Activated CD4-positive, alpha-beta T cell treated with anti-CD3 and anti-CD28 coated beads, Interleukin-2, amount 50 U/mL, for 24 hours (primary cell): Measurements from ENCODE around the gene PSD2.

Source experiments
- DNase-seq, 2 donors: peaks; one replicate each; pipeline ENCODE4 v3.0.0-alpha.2; 2020; ENCODE audit warnings: low read depth in 1 of 2, low spot score in 1 of 2

PSD2 gene

GRCh38 chr5:139835656-139836055, 40.0 kb downstream of the PSD2 start:
- DNase-seq, result no peak

DNA sequence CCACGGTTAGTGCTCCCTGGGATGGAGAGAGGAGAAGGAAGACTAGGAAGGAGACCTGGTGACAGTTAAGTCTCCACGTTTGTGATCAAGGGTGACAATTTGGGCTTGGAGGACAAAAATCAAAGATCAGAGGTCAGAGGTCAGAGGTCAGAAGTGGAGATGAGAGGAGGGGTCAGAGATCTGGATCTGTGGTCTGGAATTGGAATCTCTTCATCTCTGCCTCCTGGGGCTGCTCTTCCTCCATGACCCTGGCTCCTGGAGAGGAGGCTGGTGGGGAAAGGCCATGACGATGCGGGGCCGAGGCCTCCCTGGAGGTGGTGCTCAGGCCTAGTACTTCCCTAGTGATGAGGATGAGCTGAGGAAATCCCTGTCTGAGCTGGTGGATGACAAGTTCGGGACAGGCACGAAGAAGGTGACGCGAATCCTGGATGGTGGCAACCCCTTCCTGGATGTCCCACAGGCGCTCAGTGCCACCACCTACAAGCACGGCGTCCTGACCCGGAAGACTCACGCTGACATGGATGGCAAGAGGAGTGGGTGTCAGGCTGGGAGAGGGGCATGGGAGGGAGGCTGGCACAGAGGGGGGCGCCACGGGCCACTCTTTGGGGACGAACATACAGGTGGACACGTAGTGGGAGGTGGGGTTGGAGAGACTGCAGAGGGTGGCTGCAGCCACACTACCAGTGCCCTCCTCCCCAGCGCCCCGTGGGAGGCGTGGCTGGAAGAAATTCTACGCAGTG, 41.0 kb downstream of the PSD2 start:
- DNase-seq, result no peak

- DNase-seq, result no peak
Observed at GRCh38 chr5:139837711-139838380, 42.2 kb downstream of the PSD2 start.

GRCh38 chr5:139838381-139839197, 43.0 kb downstream of the PSD2 start:
- no peak for DNase-seq

- DNase-seq, result no peak
Observed at GRCh38 chr5:139839232-139839815, 43.7 kb downstream of the PSD2 start.

DNA sequence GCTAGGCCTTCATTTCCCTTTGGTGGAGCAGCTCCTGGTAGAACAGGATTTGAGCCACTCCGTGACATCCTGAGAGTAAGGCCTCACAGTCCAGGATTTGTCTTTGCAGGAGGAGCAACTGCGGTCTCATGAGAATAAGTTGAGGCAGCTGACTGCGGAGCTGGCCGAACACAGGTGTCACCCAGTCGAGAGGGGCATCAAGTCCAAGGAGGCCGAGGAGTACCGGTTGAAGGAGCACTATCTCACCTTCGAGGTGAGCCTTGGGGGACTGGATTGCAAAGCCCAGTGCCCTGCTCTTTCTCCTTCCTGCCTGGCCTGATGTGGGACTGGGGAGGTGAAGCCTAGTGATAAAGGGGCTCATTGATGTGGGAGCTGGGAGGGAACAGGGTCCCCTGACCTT, 44.3 kb downstream of the PSD2 start:
- DNase-seq, result no peak

- no peak for DNase-seq
Observed at GRCh38 chr5:139841549-139841948, 45.9 kb downstream of the PSD2 start.

DNA sequence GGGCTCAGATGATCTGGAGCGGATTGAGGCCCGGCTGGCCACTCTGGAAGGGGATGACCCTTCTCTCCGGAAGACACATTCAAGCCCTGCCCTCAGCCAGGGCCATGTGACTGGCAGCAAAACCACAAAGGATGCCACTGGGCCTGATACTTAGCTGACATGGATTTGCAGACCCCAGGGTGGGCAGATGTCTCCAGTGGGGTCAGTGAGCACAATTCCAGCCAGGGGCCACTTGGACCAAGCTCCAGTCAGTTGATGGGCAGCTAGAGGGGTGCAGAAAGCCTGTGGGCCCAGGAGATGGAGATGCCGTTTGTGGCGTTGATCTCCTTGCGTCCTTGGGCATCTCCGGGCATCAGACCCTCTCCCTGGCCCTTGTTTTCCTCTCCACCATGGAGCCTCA, 46.7 kb downstream of the PSD2 start:
- DNase-seq, result no peak

DNA sequence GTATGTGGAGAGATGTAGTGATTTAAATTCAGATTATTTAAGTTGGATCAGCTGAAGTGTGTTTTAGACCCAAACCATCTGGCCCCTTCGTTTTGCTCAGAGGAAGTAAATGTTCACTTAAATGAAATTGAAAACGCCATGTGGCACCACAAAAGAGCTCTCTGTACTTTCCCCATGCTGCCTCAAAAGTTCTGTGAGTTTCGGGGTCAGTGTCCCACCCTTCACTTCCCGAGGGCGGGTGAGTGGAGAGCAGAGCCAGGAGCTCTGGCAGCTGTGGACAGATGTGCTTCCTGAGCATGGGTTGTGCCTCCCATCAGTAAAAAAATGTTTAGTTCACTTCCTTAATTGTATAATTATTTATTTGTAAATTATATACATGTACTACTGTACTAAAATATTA, 48.4 kb downstream of the PSD2 start:
- no peak for DNase-seq

DNA sequence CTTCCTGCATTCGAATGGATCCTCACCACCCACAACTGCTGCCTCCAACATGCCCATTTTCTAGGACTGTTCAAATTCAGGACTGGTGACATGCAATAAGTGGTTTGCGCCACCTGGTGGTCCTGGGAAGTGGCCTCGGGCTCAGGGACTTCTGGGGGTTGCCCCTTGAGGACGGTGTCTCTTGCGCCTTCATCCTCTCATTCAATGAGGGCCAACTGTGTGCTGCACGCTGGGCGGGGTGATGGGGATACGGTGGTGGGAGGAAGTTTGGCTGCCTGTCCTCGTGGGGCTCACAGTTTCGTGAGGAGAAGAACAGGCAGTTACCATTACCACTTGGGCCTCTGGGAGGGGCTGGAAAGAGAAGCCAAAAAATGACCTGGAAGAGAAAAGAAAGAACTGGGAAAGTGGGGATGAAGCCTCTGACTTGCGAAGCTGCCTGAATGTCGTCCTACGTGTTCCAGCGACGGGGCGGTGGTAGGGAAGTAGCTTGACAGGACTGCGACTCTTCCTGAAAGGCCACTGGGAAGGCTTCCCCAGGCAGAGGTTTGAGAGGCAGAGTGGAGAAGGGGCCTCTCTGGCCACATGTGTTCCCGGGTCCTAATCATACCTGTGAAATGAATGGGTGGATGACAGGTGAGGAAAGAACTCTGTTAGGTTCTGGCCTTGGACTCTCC, 49.0 kb downstream of the PSD2 start:
- peak; percentile 38 to 54 for DNase-seq

DNA sequence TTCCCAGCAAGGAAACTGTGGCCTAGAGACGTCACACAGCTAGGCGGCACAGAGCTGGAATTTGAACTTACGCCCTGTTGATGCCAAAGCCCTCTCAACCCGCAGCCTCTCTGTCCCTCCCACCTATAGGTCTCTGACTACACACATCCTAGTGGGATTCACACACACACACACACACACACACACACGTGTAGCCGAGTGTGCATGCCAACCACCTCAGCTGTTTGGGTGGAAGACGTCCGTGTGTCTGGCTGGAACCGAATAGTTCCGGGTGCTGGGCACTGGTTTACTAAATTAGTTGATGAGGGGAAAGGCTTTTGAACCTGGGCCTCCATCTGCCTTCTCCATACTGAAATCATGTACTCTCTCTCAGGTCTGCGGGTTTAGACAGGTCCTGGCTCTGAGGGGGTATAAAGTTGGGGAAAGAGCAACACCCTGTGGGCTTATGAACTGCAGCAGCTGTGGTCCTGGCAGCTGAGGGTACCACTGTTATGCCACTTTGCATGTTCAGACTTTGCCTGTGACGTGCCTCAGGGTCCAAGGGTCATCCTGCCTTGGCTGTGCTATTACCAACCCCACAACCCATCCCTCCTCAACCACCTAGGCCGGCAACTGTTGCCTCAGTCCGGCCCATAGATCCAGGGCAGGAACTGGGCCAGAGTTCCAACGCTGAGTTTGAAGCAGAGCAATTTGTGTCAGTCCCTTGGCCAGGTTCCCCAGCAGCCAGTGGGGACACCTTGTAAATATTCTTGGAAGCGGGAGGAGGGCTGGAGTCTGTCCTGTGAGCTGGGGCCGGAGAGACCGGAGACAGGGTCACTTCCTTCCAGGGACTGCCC, 50.5 kb downstream of the PSD2 start:
- no peak for DNase-seq

DNA sequence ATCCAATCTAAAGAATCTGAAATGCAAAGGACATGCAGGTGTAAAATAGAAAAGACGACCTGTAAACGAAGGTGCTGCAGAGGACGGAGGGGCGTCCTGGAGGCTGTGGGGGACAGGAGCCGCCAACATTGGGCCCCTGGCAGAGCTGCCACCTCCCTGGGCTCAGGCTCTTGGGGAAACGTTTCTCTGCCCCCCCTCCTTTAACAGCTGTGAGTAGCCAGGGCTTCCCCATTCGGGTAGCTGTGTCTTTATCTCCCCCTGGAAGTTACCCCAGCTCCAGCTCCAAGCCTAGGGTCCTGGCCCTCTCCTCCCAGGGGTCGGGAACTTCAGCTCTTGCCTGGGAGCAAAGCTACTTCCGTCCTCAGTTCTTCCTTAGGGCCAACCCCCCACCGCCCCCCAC, 51.5 kb downstream of the PSD2 start:
- DNase-seq, result no peak

DNA sequence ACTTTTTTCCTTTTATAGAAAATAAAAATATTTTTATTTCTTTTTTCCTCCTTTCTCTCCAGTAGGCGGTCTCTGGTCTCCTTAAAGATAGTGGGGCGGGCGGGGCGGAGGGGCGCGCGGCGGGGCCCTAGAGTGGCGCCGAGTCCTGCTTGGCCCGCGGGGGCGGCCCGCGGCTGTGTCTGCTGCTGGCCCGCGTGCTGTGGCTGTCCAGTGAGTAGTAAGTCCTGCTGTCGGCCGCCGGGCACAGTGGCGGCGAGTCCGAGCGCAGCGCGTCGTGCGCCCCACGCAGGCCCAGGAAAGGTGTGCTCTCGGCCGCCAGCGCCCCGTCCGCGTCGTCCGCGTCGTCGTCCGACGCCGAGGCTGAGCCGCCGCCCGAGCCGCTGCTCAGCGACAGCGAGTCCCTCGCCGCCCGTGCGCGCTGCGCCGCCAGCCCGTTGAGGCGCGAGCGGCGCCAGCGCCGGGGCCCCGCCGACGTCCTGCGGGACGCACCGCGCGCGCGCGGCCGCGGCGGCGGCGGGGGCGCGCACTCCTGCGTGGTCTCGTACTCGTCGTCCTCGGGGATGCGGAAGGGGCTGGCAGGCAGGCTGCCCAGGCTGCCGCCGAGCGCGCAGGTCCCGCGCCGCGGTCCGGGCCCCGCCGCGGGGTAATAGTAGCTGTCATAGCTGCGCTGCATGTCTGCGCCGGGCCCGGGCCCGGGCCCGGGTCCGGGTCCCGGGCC, 52.3 kb downstream of the PSD2 start:
- DNase-seq, result peak; percentile 56 to 57

- DNase-seq, result peak in 1 of 2 donors; percentile 4
Observed at GRCh38 chr5:139848508-139849100, 53.0 kb downstream of the PSD2 start.

DNA sequence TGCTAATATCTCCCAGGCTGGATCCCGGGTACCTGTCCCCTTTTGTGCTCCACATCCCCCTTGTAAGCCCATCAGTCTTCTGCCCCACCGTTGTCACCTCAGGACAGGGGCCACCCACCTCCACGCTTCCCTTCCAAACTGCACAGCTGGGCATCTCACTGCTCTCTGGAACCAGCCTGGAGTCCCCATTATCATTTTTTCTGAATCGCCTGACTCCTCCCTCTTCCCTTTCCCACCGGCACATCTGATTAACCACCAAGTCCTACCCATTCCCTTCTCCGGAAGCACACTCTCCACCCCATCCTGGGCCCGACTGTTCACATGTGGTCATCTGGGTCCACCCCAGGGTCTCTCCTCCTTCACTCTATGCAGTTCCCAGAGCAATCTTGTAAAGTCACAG, 53.9 kb downstream of the PSD2 start:
- DNase-seq, result no peak

DNA sequence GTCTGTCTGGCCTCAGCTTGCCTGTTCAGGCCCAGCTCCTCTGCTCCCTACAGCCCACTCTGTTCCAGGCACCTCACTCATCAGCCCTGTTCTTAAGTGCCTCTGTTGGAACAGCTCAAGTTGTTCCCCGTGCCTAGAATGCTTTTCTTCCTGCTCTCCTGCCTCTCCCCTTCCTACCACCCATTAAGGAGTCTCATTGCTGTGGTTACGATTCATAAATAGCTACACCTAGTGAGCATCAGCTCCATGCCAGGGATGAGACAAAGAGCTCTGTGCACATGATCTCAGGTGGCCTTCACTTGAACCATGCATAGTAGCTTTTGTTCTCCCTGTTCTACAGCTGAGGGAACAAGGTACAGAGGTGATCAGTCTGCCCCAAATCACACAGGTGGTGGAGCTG, 54.3 kb downstream of the PSD2 start:
- DNase-seq, result no peak

DNA sequence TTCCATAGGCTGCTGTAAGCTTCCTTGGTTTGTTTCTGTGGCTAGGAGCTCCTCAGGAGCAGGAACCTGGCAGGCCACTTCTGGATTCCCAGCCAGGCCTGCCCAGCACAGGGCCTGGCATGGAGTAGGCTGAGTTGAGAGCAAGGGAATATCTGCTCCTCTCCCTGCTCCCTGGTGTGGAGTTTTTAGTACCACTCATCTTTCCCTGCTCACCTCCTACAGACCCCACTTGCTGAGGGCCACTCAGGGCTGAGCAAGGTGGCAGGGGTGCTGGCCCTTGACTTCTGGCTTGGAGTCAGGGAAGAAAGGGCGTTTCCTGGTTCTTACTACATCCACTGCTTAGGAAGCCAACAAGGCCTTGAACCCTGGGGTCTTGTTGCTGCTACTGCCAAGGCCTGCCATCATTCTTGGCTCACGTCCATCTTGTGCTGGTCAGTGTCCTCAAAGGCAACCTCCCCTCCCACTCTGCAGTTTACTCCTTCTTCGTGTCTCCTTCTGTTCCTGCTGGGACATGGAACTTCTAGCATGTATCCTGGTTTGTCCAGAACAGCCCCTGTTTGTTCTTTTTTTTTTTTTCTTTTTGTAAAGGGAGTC, 54.9 kb downstream of the PSD2 start:
- DNase-seq, result no peak

GRCh38 chr5:139851558-139851957, 56.0 kb downstream of the PSD2 start:
- DNase-seq, result no peak

DNA sequence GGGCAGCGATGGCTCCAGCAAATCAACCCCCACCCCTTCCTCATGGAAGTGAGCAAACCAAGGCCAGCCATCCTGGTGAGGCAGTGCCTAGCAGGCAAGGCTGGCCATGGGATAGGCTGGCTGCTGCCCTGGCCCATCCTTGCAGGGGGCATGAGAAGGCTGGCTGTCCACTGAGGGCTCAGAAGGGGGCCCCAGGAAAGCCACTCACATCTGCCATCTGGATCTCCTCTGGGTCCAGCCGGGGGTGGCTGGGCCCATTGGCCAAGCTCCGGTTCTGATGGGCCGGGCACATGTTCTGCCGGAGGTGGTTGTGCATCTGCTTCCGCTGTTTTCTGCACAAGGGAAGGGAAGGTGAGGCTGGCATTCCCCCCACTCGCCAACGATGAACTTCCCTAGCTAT, 57.1 kb downstream of the PSD2 start:
- DNase-seq, result no peak
